Dendritic cell treated with granulocyte-macrophage colony-stimulating factor and Interleukin-4, amounts not matched to agents 40 ng/mL and 50 ng/mL, for 4 days (primary cell): ENCODE measurements around the gene GSX2.

Source experiments
- H3K27ac Mint-ChIP-seq: one replicate; pipeline ENCODE4 v1.8.0; 2022; ENCODE audit warnings: mild to moderate bottlenecking, mixed read lengths
- H3K27me3 Mint-ChIP-seq: one replicate; pipeline ENCODE4 v1.8.0; 2022; ENCODE audit warnings: mild to moderate bottlenecking, mixed read lengths
- H3K36me3 Mint-ChIP-seq: one replicate; pipeline ENCODE4 v1.8.0; 2022; ENCODE audit warnings: low read depth, mixed read lengths
- H3K4me1 Mint-ChIP-seq: one replicate; pipeline ENCODE4 v1.8.0; 2022; ENCODE audit warnings: low read depth, mixed read lengths
- H3K4me3 Mint-ChIP-seq: one replicate; pipeline ENCODE4 v1.8.0; 2022; ENCODE audit warnings: mild to moderate bottlenecking, moderate library complexity, mixed read lengths
- H3K9me3 Mint-ChIP-seq: one replicate; pipeline ENCODE4 v1.8.0; 2022; ENCODE audit warnings: mixed read lengths
- intact Hi-C: fragments of 100-400 bp; cut with micrococcal nuclease; formaldehyde crosslinking; loops from one replicate; pipeline ENCODE4 v1.15.0; 2022

GSX2 gene

DNA sequence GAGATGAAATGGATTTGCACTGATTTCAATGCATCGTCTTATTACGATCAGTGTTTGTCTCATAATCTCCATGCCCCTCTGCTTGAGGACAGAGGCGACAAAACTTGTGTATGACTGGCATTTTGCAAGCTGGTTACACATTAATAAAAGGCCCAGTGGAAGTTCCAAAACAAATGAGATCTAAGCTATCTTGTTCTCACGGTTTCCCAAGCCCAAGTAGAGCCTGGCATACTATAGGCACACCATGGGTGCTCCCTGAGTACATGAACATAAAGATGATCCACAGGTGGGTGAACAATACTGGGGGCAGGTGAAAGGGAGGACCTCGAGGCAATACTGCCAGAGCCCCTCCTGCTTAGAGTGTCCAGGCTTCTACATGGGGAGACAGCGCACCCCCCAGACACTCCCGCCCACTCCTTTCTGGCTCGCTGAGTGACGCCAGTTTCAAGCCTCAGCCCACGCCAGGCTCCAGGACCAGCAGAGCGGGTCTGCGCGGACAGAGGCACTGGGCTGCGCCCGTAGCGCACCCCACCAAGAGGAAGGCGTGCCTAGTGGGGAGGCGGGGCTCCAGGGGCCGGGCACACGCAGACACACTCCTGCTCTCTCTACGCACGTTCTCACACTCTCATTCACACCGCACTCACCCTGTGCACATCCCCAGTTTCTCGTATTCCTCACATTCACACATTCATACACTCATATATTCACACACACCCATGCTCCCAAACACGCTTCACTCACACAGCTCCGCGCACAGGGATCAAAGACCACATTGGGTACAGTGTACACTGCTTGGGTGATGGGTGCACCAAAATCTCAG is 8.9 kb upstream of the GSX2 start:
- Mint-ChIP-seq H3K4me1 (peaks cover 22% of the 10 kb centered on the region), H3K9me3 (no peaks in the 10 kb centered on the region), H3K4me3 (peak overlapping the region; percentile 82)

DNA sequence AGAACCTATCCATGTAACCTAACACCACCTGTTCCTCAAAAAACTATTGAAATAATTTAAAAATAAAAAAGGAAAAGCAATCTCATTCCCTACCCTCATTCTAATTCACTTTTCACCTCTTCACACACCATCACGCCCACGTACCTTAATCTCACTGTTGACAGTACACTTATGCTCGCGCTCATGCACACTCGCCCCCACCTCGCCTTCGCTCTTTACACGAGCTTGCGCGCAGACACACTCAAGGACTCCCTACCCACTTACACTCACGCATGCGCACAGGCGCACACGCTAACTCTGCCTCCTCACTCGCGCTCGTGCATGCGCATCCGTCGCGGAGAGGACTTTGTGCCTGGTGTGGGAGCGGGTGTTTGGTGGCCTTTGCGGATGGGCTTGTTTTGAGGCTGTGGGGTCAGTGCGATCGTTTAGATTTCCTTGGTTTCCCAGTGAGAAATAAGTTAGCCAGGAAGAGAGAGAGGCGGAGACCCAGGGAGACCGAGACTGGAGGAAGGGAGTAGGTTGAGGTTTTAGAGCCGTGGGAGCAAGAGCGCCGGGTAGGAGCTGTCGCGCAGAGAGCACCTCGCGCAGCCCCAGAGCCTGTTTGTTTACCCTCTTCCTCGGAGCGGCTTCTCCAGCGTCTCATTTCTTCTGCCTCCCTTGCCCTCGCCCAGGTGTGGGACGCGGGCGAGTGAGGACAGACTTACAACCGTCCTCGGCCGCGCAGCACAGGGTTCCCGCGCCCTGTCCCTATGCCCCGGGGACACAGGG is 8.1 kb upstream of the GSX2 start:
- H3K27me3 Mint-ChIP-seq = peaks cover 85% of the 10 kb centered on the region
- peak overlapping the region; percentile 82 for H3K4me3 Mint-ChIP-seq
- H3K9me3 Mint-ChIP-seq = no peaks in the 10 kb centered on the region
- H3K27ac Mint-ChIP-seq = no peak overlapping the region
- intact Hi-C loops = loop anchor here (2.0 kb wide), 1 partner anchor 27 kb away; the partner anchor contains the start of gene CHIC2
- H3K4me1 Mint-ChIP-seq = peaks cover 28% of the 10 kb centered on the region
- no peaks in the 10 kb centered on the region for H3K36me3 Mint-ChIP-seq

More for the DNA sequence above, 8.9 kb upstream of the GSX2 start:
- H3K36me3 Mint-ChIP-seq = no peaks in the 10 kb centered on the region
- no peak overlapping the region for H3K27ac Mint-ChIP-seq
- H3K27me3 Mint-ChIP-seq = peaks cover 85% of the 10 kb centered on the region
- intact Hi-C loops = no loop called here

DNA sequence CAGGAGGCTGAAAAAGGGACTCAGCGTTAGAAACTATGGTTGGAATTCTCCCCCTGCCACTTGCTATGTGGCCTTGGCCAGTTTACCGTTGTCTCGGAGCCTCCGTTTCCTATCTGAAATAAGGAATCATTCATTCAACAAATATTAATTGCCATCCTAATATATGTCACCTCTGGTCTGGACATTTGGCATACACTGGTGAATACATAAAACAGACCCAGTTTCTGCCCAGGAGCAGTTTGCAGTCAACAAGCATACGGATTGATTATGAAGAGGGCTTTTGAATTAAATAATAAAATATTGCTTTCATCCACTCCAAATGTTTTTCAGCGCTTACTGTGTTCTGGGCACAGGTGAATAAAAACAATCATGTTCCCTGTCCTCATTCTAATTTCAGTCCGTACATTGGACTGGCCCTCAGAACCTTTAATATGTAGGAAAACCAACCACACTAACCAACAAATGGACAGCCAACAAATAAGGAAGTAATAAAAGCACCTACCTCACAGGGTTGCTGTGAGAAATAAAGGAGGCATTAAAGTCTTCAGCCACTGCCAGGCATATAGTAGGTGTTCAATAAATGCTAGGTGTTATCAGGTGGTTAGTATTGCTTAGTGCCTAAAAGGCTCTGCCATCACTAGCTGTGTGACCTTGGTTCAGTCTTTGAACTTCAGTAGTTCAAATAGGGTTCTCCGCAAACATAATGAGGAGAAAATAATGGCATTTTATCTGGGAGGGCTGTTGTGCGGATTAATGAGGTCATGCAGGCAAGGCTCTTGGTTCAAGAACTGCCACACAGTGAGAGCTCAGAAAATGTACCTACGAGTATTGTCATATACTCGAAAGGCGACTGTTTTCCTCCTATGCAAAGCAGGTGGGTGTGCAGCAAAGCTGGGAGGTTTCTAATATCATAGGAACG is 7.3 kb upstream of the GSX2 start:
- Mint-ChIP-seq H3K9me3 (no peaks in the 10 kb centered on the region), H3K4me3 (peak overlapping the region; percentile 82), H3K27ac (no peak overlapping the region)

DNA sequence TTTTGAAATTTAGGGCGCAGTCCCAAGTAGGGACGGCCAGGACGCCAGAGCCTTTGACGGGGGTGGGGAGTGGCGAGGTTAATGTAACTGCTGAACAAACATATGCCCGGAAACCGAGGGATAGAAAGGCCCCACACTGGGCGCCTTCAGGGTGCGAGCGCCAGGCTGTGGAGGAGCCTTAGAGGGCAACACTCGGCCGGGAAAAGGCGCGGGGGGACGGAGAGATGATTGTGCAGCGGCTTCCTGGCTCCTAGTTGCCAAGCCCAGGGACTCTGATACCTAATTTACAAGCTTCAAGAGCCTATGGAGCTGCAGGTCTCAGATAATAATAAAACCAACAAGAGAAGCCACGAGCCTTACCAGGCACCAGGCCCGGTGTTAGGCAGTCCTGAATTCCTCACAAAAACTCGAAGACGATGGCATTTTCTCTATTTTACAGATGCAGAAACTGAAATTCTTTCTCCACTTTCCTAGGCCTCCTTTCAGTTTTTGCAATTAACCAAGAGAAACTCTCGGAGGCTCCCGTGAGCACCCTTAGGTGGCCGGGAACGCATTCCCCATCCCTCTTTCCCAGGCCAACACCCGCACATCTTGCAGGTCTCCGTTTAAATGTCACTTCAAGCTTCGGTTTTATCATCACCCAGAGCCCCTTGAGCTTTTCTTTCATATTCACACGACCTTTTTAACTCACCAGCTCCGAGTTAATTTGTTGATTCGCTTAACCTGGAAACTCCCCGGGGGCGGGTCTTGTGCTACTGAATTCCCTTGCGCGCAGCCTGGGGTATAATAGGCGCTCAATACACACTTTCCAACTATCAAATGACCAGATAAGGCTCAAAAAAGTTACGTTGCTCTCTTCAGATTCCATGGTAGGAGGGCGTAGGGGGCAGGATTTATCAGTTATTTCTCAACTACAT is 6.4 kb upstream of the GSX2 start:
- Mint-ChIP-seq H3K27ac (no peak overlapping the region), H3K4me1 (peaks cover 30% of the 10 kb centered on the region), H3K36me3 (no peaks in the 10 kb centered on the region), H3K9me3 (no peaks in the 10 kb centered on the region), H3K27me3 (peaks cover 90% of the 10 kb centered on the region), H3K4me3 (no peak overlapping the region)
- intact Hi-C loops = loop anchor here (2.0 kb wide), 1 partner anchor 29 kb away; the partner anchor contains the start of gene CHIC2

More for the DNA sequence above, 7.3 kb upstream of the GSX2 start:
- Mint-ChIP-seq H3K4me1 (peaks cover 30% of the 10 kb centered on the region), H3K27me3 (peaks cover 87% of the 10 kb centered on the region), H3K36me3 (no peaks in the 10 kb centered on the region)
- intact Hi-C loops = loop anchor here (2.0 kb wide), 1 partner anchor 28 kb away; the partner anchor contains the start of gene CHIC2

DNA sequence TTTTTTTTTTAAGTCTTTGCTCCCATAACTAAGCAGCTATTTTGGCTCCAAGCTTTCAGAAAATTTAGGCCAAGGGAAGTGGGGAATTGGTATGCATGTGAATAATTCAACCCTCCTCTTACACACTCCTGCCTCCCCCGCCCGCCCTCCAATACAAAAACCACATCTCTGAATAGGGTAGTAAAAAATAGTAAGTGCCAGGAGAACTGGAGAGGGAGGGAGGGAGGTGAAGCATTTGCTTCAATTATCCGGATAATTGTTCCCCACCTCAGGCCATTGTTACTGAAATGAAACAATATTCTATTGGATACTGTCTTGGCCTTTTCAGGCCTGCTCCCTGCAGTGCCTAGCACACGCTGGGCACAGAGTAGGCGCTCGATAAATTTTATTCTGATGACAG is 5.5 kb upstream of the GSX2 start:
- Mint-ChIP-seq H3K36me3 (no peaks in the 10 kb centered on the region), H3K9me3 (no peaks in the 10 kb centered on the region), H3K4me1 (peaks cover 34% of the 10 kb centered on the region), H3K4me3 (no peak overlapping the region), H3K27ac (no peak overlapping the region), H3K27me3 (peaks cover 94% of the 10 kb centered on the region)
- intact Hi-C loops = no loop called here

DNA sequence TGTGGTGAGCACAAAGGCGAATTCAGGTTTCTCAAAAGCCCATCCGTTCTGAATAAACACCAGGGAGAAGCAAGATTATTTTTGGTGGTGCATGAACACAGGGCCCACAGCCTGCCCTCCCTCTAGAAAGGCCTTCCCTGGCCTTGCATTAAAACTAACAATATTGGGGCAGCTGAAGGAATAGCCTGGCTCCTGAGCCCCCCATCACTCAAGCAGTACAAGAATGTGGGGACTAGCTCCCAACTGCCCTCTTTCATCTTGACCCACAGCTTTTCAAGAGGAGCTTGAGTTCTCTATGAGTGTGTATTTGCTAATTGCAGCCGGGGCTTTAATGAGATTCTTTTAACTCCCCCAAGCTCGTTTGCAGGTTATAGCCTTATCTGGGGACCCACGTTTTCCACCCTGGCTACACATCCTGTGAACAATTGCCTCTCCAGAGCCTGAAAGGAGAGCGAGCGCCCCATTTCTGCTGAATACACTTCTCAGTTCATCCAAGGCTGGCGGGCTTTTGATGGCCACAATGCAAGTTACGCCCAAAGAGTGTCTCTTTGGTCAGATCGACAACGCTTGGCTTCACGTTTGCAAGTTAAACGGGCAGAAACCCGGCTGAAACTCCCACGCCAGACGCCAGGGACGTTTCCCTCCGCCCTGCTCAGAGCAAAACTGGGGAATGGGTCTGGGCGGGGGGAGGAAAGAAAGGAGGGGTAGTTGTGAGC is 4.7 kb upstream of the GSX2 start:
- Mint-ChIP-seq H3K36me3 (no peaks in the 10 kb centered on the region), H3K27ac (no peak overlapping the region), H3K9me3 (no peaks in the 10 kb centered on the region), H3K4me1 (peaks cover 42% of the 10 kb centered on the region), H3K27me3 (peaks cover 98% of the 10 kb centered on the region), H3K4me3 (no peak overlapping the region)
- intact Hi-C loops = no loop called here

DNA sequence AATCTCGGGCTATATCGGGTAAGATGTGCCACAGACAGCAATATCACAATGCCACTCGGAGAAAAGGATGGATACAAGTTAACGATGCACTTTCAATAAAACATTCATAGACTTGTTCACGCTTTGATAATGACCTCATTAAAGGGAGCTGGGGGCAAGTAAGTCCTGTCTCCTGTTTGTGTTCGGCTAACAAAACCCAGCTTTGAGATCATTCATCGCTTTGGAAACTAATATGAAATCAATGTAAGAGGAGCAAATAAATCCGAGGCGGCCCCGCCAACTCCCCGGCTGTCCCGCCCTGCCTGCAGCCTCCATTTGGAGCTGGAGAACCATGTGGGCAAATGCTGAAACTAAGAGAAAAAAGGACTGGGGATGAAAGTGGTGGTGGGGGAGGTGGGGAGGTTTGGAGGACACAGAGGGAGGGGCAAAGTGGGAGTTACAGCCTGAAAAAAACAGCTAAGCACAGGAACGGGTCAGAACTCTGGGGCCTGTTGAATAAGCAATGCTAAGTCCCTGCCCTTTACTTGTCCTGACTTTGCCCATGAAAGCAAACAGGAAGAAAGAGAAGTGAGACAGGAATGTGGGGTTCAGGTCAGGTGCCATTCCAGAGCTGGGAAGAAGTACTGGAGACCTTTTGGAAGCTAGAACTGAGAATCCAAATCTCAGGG is 3.5 kb upstream of the GSX2 start:
- Mint-ChIP-seq H3K9me3 (no peaks in the 10 kb centered on the region), H3K36me3 (no peaks in the 10 kb centered on the region), H3K4me1 (peaks cover 49% of the 10 kb centered on the region), H3K27me3 (peaks cover 98% of the 10 kb centered on the region), H3K4me3 (no peak overlapping the region), H3K27ac (no peak overlapping the region)
- intact Hi-C loops = no loop called here

DNA sequence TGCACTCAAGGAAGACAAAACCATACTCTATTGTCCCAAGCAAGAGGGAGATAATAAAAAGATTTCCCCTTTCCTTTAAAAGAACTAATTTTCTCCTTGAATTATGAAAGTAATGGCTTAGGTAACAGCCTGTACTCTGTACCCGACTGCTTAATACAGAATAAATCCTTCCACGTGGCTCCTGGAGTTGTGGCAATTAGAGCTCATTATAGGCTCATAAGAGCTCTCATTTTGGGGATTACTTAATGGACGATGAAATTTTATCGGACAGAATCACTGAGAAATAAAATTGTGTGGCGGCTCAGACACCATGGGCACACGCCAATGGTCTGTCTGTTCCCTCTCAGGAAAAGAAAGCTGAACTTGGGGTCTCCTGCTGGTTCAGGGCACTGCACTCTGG is 2.8 kb upstream of the GSX2 start:
- Mint-ChIP-seq H3K27me3 (peaks cover 97% of the 10 kb centered on the region), H3K27ac (no peak overlapping the region), H3K9me3 (no peaks in the 10 kb centered on the region), H3K36me3 (no peaks in the 10 kb centered on the region), H3K4me1 (peaks cover 46% of the 10 kb centered on the region), H3K4me3 (no peak overlapping the region)
- intact Hi-C loops = no loop called here

DNA sequence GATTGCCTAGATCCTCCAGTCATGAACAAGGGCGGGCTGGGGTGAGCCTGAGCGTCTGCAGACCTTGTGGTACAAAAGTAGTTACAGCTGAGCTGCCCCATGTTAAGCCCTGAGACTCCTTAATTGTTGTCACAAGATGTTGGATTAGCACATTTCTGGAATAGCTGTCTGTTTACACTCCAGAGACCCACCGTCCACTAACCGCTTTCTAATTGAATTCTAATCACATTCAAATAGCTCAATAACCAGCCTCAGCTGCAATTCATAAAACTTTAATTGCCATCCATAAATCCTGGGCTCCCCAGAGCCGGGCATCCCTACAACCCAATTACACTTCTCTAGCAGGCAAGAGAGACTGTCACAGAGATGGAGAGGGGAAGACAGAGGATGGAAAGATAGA is 1.6 kb upstream of the GSX2 start:
- Mint-ChIP-seq H3K36me3 (no peaks in the 10 kb centered on the region), H3K27me3 (peaks cover 95% of the 10 kb centered on the region), H3K4me3 (no peak overlapping the region), H3K9me3 (no peaks in the 10 kb centered on the region), H3K27ac (no peak overlapping the region), H3K4me1 (peaks cover 51% of the 10 kb centered on the region)
- intact Hi-C loops = no loop called here

DNA sequence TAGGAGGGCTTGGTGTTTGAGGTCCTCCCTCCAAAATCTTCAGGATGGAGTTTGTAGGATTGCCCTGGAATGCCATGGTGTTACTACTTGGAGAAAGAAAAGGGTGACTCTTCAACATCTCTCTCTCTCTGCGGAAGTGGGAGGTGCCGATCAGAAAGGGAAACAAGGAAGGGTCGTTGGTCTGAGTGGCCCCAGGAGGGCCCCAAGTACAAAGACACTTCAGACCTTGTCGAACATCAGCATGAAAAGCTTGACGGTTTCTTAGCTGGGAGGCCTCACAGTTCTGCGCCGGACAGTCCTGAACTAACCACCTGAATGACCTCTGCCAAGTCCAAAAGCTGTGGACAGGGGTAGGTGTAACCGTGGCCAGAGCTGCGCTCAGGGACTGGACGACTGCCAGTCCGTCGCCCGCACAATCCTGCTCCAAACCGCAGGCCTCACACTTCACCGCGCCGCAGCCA is 646 bp upstream of the GSX2 start:
- intact Hi-C loops = no loop called here
- Mint-ChIP-seq H3K36me3 (no peaks in the 10 kb centered on the region), H3K4me1 (peaks cover 55% of the 10 kb centered on the region), H3K9me3 (no peaks in the 10 kb centered on the region), H3K27ac (no peak overlapping the region), H3K27me3 (peaks cover 95% of the 10 kb centered on the region), H3K4me3 (peak overlapping the region; percentile 34)

DNA sequence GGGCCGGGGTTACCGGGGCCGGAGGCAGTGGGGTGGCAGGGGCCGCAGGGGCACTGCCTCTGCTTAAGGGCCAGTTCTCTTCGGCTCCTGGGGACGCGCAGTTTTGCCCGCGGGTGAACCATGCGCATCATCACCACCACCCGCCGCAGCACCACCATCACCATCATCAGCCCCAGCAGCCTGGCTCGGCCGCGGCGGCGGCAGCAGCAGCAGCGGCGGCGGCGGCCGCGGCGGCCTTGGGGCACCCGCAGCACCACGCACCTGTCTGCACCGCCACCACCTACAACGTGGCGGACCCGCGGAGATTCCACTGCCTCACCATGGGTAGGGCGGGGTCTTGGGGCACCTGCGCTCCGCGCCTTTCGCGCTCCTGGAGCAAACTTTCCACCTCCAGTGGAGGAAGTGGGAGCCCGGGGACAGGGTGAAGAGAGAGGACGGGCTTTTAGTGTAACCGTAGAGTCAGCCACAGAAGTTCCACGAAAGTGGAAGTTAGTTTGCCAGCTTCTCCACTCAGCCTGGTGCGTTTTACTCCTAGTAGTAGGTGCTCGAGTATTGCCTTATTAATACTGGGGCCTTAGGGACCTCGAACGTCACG is 729 bp downstream of the GSX2 start:
- H3K27me3 Mint-ChIP-seq = peaks cover 95% of the 10 kb centered on the region
- peaks cover 67% of the 10 kb centered on the region for H3K4me1 Mint-ChIP-seq
- peak overlapping the region; percentile 66 for H3K4me3 Mint-ChIP-seq
- no peaks in the 10 kb centered on the region for H3K9me3 Mint-ChIP-seq
- intact Hi-C loops = no loop called here
- H3K27ac Mint-ChIP-seq = no peak overlapping the region
- H3K36me3 Mint-ChIP-seq = no peaks in the 10 kb centered on the region
